NOMO-1 (cell line): ENCODE measurements around the gene SH3PXD2B.
"Not testable (repeated sequence)": the region's sequence is repeated elsewhere in the genome, so short reads cannot be mapped to it uniquely, and the experiment has no call there.

ENCODE experiments used
- DNase-seq, 2 experiments: peaks; one replicate each; lab custom pipeline; 2025; ENCODE audit not compliant: unreplicated experiment in 2 of 2; lab: John Stamatoyannopoulos, UW

The SH3PXD2B gene

DNA sequence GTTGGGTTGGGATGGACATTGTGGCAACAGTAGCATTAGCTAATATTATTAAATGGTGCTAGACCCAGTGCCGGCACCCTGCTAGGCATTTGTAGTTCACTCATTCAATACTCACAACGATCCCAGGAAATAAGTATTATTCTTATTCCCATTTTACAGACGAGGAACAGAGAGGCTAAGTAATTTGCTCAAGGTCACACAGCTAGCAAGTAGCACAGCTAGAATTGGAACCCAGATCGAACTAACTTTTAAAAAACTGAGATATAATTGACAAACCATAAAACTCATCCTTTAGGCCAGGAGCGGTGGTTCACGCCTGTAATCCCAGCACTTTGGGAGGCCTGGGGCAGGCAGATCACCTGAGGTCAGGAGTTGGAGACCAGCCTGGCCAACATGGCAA is 79.5 kb downstream of the SH3PXD2B start:
- no peak for DNase-seq

DNA sequence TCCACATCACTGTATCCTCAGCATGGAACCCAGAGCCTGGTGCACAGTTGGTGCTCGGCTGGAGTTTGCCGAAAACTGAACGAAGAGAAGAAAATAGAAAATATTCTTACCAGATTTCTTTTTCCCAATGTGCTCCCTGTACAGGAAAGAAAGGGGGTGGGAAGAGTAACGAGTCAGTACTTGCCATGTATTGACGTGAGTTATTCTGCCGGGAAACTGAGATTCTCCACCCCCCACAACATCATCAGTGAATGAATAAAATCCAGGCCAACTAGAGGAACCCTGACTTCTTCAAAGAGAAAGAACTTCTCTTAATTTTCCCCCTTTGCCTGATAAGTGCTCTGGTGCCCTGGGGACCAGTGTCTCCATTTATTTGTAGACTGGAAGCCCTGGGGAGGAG is 80.6 kb downstream of the SH3PXD2B start:
- DNase-seq = no peak

GRCh38 chr5:172371684-172372083 is 82.6 kb downstream of the SH3PXD2B start:
- DNase-seq = no peak

DNA sequence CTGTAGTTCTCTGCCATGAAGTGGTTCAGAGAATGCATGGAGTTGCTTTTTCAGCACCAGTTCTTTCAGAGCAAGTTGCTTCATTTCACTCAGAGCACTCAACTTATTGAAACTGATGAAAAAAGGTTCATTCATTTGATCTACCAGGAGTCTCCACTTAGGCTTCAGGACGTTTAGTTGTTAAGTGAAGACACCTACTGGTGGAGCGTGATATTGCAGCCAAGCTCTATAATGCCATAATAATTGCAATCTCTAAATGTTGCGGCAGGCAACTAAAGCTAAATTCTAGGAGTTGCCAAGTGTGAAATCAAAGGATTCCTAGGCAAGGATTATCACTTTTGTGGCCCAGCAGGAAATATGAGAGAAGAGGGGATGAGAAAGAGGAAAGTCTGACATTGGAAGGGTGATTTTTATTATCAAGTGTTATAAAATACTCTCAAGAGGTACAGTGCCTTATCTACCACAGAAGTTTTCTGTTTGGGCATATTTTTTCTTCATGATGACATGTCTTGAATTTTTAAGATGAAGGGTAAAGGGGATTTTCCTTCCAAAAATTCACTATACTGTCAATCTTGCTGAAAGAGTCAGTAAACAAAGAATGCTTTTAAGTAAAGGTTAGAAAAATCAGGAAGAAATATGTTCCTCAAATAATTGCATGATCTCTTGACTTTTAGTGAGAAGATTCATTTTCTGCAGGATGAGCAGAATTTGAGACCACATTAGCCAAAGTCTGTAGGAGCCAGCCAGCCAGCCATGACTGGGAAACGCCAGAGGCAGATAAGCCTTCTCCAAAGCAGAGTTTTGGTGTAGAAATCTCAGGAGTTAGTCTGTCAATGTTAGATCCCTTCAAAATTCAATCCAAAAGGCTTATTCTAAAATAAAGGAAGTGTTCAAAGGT is 83.4 kb downstream of the SH3PXD2B start:
- DNase-seq = peak in 1 of 2 experiments; percentile 26

GRCh38 chr5:172370237-172370640 is 84.1 kb downstream of the SH3PXD2B start:
- DNase-seq = no peak

- not testable (repeated sequence) for DNase-seq
Observed at GRCh38 chr5:172368699-172369098, 85.6 kb downstream of the SH3PXD2B start.

GRCh38 chr5:172365948-172366608 is 88.2 kb downstream of the SH3PXD2B start:
- DNase-seq = no peak

DNA sequence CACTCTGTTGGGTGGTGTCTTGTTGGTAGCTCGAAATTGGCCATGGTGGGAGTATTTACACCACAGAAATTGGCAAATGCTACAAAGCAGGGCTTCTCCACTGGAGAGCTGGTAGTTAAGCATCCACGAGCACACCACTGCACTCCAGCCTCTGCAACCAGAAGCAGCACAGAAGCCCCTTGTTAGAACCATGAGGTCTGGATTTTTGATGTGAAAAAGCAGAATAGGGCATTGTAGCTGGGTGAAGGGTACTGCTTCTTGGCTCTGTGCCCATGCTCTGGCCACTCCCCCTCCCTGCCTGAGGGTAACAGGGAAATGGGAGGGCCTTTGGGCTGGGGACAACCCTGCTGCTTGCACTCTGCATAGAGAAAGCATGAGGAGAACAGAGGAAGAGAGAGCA is 89.6 kb downstream of the SH3PXD2B start:
- no peak for DNase-seq

GRCh38 chr5:172362755-172363154 is 91.6 kb downstream of the SH3PXD2B start:
- DNase-seq = no peak

DNA sequence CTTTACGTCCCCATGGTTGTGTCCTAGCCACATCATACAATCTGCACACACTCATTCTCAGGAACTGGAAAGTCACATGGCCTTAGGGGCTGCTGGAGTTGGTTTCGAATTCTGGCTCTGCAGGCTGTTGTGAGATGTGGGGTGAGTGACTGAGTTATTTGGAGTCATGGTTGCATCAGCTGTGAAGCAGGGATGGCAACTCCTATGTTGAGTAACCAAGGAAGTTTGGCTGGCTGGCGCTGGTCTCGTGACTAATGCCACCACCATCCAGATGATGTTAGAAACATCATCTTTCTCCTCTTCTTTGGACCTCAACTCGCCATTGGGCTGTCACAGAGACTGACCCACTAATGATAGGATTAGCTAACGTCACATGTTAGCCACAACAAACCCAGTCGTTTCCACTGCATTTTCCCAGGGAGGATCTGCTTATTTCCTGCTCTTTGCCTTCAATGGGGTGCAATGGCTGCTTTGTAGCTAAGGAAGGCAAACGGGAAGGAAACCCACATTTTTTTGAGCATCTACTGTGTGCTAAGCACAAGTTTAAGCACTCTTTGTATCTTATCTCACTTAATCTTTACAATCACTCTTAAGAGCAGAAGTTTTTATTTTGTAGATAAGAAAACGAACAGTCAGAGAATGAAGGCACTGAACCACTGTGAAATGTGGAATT is 92.6 kb downstream of the SH3PXD2B start:
- DNase-seq = peak; percentile 35 to 55

- no peak for DNase-seq
Observed at GRCh38 chr5:172358345-172358744, 96.0 kb downstream of the SH3PXD2B start.

DNA sequence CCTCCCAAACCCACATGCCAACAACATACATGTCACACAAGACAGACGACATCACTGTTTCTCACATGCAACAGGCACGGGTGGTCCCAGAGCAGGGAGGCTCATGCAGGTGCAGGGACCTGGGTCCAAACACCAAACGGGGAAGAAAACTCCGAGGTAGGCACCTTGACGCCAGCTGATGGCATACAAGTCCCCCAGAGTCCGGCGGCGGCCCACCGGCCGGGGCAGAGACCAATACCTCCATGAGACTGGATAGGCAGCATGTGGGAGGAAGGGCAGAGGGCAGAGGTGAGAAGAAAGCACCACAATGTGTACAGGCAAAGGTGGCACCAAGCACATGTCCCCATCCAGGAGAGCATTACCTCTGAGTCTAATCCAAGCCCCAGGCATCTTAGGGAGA is 97.8 kb downstream of the SH3PXD2B start:
- no peak for DNase-seq

DNA sequence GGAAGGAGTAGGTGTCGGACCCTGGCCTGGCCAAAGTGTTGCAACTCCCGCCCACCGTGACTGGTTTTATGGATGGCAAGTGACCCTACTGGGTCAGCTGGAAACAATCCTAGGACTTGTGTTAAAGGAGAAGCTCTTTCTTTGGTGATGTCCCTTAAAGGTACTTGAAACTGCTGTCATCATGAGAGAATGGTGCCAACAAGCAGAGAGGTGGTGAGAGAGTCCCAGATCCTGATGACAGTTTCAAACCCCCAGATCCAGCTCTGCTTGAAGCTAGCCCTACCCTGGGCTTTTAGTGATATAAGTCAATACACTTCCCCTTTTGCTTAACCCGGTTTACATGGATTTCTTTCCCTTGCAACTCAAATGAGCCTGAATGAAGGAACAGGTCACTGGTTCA is 98.3 kb downstream of the SH3PXD2B start:
- DNase-seq = no peak

DNA sequence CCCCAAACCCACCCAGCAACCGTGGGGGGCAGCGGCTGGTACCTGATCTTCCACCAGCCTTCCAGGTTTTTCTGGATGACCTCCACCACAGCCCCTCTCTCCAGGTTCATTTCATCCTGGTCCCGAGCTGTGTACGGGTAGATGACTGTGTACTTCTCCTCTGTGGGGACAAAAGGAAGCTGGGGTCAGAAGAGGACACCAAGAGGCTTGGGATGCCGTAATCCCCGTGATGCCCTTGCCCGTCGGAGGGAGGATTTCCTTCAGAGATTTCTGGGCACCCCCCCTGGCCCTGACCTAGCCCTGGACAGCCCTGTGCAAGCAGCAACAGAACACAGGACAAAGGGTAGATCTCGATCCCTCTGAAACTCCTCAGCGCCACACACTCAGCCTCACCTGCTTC is 100.5 kb downstream of the SH3PXD2B start:
- DNase-seq = no peak

GRCh38 chr5:172353271-172353812 is 101.0 kb downstream of the SH3PXD2B start:
- DNase-seq = no peak

DNA sequence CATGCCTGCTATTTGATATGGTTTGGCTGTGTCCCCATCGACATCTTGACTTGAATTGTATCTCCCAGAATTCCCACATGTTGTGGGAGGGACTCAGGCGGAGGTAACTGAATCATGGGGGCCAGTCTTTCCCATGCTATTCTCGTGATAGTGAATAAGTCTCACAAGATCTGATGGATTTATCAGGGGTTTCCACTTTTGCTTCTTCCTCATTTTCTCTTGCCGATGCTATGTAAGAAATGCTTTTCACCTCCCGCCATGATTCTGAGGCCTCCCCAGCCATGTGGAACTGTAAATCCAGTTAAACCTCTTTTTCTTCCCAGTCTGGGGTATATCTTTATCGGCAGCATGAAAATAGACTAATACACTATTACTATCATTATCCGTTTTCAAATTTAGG is 101.8 kb downstream of the SH3PXD2B start:
- not testable (repeated sequence) for DNase-seq

DNA sequence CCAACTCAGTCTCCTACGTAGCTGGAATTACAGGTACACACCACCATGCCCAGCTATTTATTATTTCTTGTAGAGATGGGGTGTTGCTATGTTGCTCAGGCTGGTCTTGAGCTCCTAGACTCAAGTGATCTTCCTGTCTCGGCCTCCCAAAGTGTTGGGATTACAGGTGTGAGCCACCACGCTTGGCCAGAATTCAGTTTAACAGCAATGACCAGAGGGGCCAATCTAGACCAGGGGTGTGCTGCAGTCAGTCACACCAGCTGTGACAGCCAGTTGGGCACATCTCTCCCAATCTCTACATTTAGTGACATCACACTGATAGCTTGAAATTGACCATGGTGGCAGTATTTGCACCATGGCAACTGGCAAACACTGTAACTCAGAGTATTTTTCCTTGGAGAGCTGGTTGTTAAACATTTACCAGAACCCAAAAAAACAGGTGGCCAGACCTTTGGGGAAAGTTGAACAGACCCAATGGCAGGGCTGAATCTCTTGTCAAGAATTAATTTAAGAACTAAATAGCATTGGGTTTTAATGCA is 103.0 kb downstream of the SH3PXD2B start:
- DNase-seq = no peak

- DNase-seq = no peak
Observed at GRCh38 chr5:172350212-172351181, 103.8 kb downstream of the SH3PXD2B start.

- DNase-seq = not testable (repeated sequence)
Observed at GRCh38 chr5:172348733-172349132, 105.6 kb downstream of the SH3PXD2B start.

- no peak for DNase-seq
Observed at GRCh38 chr5:172348084-172348483, 106.2 kb downstream of the SH3PXD2B start.
